HG03432 (cell line): Measurements from ENCODE around the gene TCIRG1.
"Not testable (repeated sequence)": the region's sequence is repeated elsewhere in the genome, so short reads cannot be mapped to it uniquely, and the experiment has no call there.

ENCODE experiments used
- ATAC-seq: cut with Tn5 transposase; IDR thresholded peaks from one replicate; pipeline ENCODE4 v1.9.1; 2021; ENCODE audit warnings: mild to moderate bottlenecking, moderate library complexity; ENCODE audit not compliant: unreplicated experiment

TCIRG1 gene

GRCh38 chr11:68038718-68039525 is at the start of gene TCIRG1:
TSS of gene TCIRG1 (plus strand) at chr11:68039025. CDS start at chr11:68041272, 2,247 bp downstream.
- peak; percentile 27 for ATAC-seq

- ATAC-seq = not testable (repeated sequence)
Observed at GRCh38 chr11:67990546-67991346, 48.1 kb upstream of the TCIRG1 start.

- ATAC-seq = not testable (repeated sequence)
Observed at GRCh38 chr11:67991347-67992121, 47.3 kb upstream of the TCIRG1 start.

- ATAC-seq = not testable (repeated sequence)
Observed at GRCh38 chr11:67993821-67994220, 45.0 kb upstream of the TCIRG1 start.

GRCh38 chr11:67994387-67994786 is 44.4 kb upstream of the TCIRG1 start:
- not testable (repeated sequence) for ATAC-seq

- ATAC-seq = not testable (repeated sequence)
Observed at GRCh38 chr11:67995129-67995528, 43.7 kb upstream of the TCIRG1 start.

- ATAC-seq = not testable (repeated sequence)
Observed at GRCh38 chr11:67995579-67995978, 43.2 kb upstream of the TCIRG1 start.

GRCh38 chr11:67996051-67996450 is 42.8 kb upstream of the TCIRG1 start:
- ATAC-seq = no peak

- no peak for ATAC-seq
Observed at GRCh38 chr11:67996622-67997474, 42.0 kb upstream of the TCIRG1 start.

- no peak for ATAC-seq
Observed at GRCh38 chr11:67997475-67997921, 41.3 kb upstream of the TCIRG1 start.

- ATAC-seq = no peak
Observed at GRCh38 chr11:67998150-67999045, 40.4 kb upstream of the TCIRG1 start.

- ATAC-seq = no peak
Observed at GRCh38 chr11:67999201-67999629, 39.6 kb upstream of the TCIRG1 start.

- no peak for ATAC-seq
Observed at GRCh38 chr11:67999704-68000103, 39.1 kb upstream of the TCIRG1 start.

GRCh38 chr11:68002575-68002937 is 36.3 kb upstream of the TCIRG1 start:
- ATAC-seq = peak; percentile 13

GRCh38 chr11:68002938-68003845 is 35.6 kb upstream of the TCIRG1 start:
- ATAC-seq = peak; percentile 36

GRCh38 chr11:68003846-68004550 is 34.8 kb upstream of the TCIRG1 start, which contains the start of gene UNC93B1:
TSS of gene UNC93B1 (minus strand) at chr11:68004097. CDS start at chr11:68004043, 54 bp downstream.
- peak; percentile 53 for ATAC-seq
